Breast epithelium (tissue), 3 donors: ENCODE data around the gene MOCS1.

Experiments
- CTCF ChIP-seq, 3 donors: fragments of 450-650 bp; IDR thresholded peaks; one replicate each; pipeline ENCODE4 v1.5.1; 2016 to 2017; ENCODE audit warnings: antibody characterized with exemption in 3 of 3, mild to moderate bottlenecking in 3 of 3, moderate library complexity in 3 of 3
- POLR2A ChIP-seq: fragments of 450-650 bp; IDR thresholded peaks from one replicate; pipeline ENCODE4 v1.6.1; 2016; ENCODE audit warnings: antibody characterized with exemption, mild to moderate bottlenecking, moderate library complexity
- POLR2AphosphoS5 ChIP-seq, 3 donors: sonication (generic); formaldehyde crosslinking; IDR thresholded peaks; one replicate each; pipeline ENCODE4 v1.6.1; 2017; ENCODE audit warnings: antibody characterized with exemption in 3 of 3

GRCh38 chr6:39917329-39917728 is 16.9 kb downstream of the MOCS1 start:
- TF ChIP-seq POLR2AphosphoS5 (IDR thresholded peaks at IDR 0.05): no peak
- no peak for TF ChIP-seq POLR2A
- no peak for TF ChIP-seq CTCF (IDR thresholded peaks at IDR 0.05)
